ENCODE data around the gene OGDH.
"Not testable (repeated sequence)": the region's sequence is repeated elsewhere in the genome, so short reads cannot be mapped to it uniquely, and the experiment has no call there.

Gene OGDH

GRCh38 chr7:44606341-44607140 is at the start of gene OGDH:
Gene OGDH, plus strand, starts transcription at chr7:44606627. Its CDS starts 17,717 bp downstream, at chr7:44624344.
- peak; percentile 99 for DNase-seq (ENCODE audit: low read depth)

- DNase-seq (ENCODE audit: low read depth), result no peak
Measured at GRCh38 chr7:44557485-44557884, 48.9 kb upstream of the OGDH start.

- no peak for DNase-seq (ENCODE audit: low read depth)
Measured at GRCh38 chr7:44559485-44559884, 46.9 kb upstream of the OGDH start.

GRCh38 chr7:44561481-44561880 is 44.9 kb upstream of the OGDH start:
- no peak for DNase-seq (ENCODE audit: low read depth)

- no peak for DNase-seq (ENCODE audit: low read depth)
Measured at GRCh38 chr7:44561962-44562621, 44.3 kb upstream of the OGDH start.

GRCh38 chr7:44562622-44562962 is 43.8 kb upstream of the OGDH start:
- not testable (repeated sequence) for DNase-seq (ENCODE audit: low read depth)

- no peak for DNase-seq (ENCODE audit: low read depth)
Measured at GRCh38 chr7:44563171-44563679, 43.2 kb upstream of the OGDH start.

- DNase-seq (ENCODE audit: low read depth), result no peak
Measured at GRCh38 chr7:44564606-44565005, 41.8 kb upstream of the OGDH start.

- DNase-seq (ENCODE audit: low read depth), result peak; percentile 47
Measured at GRCh38 chr7:44565097-44565794, 41.2 kb upstream of the OGDH start.

GRCh38 chr7:44565795-44566559 is 40.5 kb upstream of the OGDH start:
- DNase-seq (ENCODE audit: low read depth), result no peak

GRCh38 chr7:44566680-44567079 is 39.7 kb upstream of the OGDH start:
- DNase-seq (ENCODE audit: low read depth), result no peak

GRCh38 chr7:44567884-44568283 is 38.5 kb upstream of the OGDH start:
- no peak for DNase-seq (ENCODE audit: low read depth)

GRCh38 chr7:44568771-44569560 is 37.5 kb upstream of the OGDH start:
- no peak for DNase-seq (ENCODE audit: low read depth)

- DNase-seq (ENCODE audit: low read depth), result no peak
Measured at GRCh38 chr7:44569959-44570358, 36.5 kb upstream of the OGDH start.

- no peak for DNase-seq (ENCODE audit: low read depth)
Measured at GRCh38 chr7:44572771-44573170, 33.7 kb upstream of the OGDH start.

- peak; percentile 91 for DNase-seq (ENCODE audit: low read depth)
Measured at GRCh38 chr7:44573464-44574286, 32.8 kb upstream of the OGDH start, which contains the start of gene DDX56. Gene DDX56, minus strand, starts transcription at chr7:44573908. Its CDS starts 13 bp downstream, at chr7:44573895.

- no peak for DNase-seq (ENCODE audit: low read depth)
Measured at GRCh38 chr7:44574287-44574872, 32.0 kb upstream of the OGDH start.

GRCh38 chr7:44575054-44575453 is 31.4 kb upstream of the OGDH start:
- DNase-seq (ENCODE audit: low read depth), result no peak

- no peak for DNase-seq (ENCODE audit: low read depth)
Measured at GRCh38 chr7:44576228-44576627, 30.2 kb upstream of the OGDH start.

Data from stimulated activated CD8-positive, alpha-beta memory T cell treated with anti-CD3 and anti-CD28 coated beads, Interleukin-4, amount 100 ng/mL, for 24 hours (primary cell).